Nephron progenitor cell (in vitro differentiated cells): ENCODE data around the gene CLGN.
"Not testable (repeated sequence)": the region's sequence is repeated elsewhere in the genome, so short reads cannot be mapped to it uniquely, and the experiment has no call there.

Experiments
- DNase-seq: peaks from one replicate; pipeline ENCODE4 v3.0.0; 2021
- H3K27ac Mint-ChIP-seq: 2 replicates; pipeline ENCODE4 v1.8.0; 2021; ENCODE audit warnings: mild to moderate bottlenecking, moderate library complexity, mixed read lengths
- H3K27me3 Mint-ChIP-seq: 2 replicates; pipeline ENCODE4 v1.8.0; 2021; ENCODE audit warnings: mild to moderate bottlenecking, low read depth, mixed read lengths; ENCODE audit not compliant: poor library complexity
- H3K36me3 Mint-ChIP-seq: 2 replicates; pipeline ENCODE4 v1.8.0; 2021; ENCODE audit warnings: low read depth, mixed read lengths
- H3K4me1 Mint-ChIP-seq: 2 replicates; pipeline ENCODE4 v1.8.0; 2021; ENCODE audit warnings: mixed read lengths
- H3K4me3 Mint-ChIP-seq: 2 replicates; pipeline ENCODE4 v1.8.0; 2021; ENCODE audit warnings: mild to moderate bottlenecking, moderate library complexity, mixed read lengths
- H3K9me3 Mint-ChIP-seq: 2 replicates; pipeline ENCODE4 v1.8.0; 2021; ENCODE audit warnings: mild to moderate bottlenecking, moderate library complexity, mixed read lengths
- CTCF ChIP-seq: fragments of 200-600 bp; sonication (generic); IDR thresholded peaks from 2 replicates; pipeline ENCODE4 v1.5.0; 2021; ENCODE audit warnings: antibody characterized with exemption

The CLGN gene

GRCh38 chr4:140463182-140463581, 35.7 kb upstream of the CLGN start:
- Mint-ChIP-seq H3K4me3 (no peak overlapping the region), H3K27me3 (peaks cover 13% of the 10 kb centered on the region), H3K4me1 (no peaks in the 10 kb centered on the region), H3K27ac (no peak overlapping the region), H3K9me3 (no peaks in the 10 kb centered on the region), H3K36me3 (no peaks in the 10 kb centered on the region)
- no peak for DNase-seq
- no peak for TF ChIP-seq CTCF

- Mint-ChIP-seq H3K4me1 (no peaks in the 10 kb centered on the region), H3K9me3 (no peaks in the 10 kb centered on the region)
- DNase-seq = no peak
Measured at GRCh38 chr4:140450352-140450751, 22.9 kb upstream of the CLGN start.

GRCh38 chr4:140448830-140449229, 21.4 kb upstream of the CLGN start:
- Mint-ChIP-seq H3K9me3 (no peaks in the 10 kb centered on the region), H3K4me3 (no peak overlapping the region), H3K4me1 (no peaks in the 10 kb centered on the region), H3K36me3 (no peaks in the 10 kb centered on the region), H3K27ac (no peak overlapping the region), H3K27me3 (peaks cover 19% of the 10 kb centered on the region)
- DNase-seq = no peak
- TF ChIP-seq CTCF = no peak

More at GRCh38 chr4:140450352-140450751, 22.9 kb upstream of the CLGN start:
- no peak for TF ChIP-seq CTCF
- Mint-ChIP-seq H3K27ac (no peak overlapping the region), H3K27me3 (peaks cover 16% of the 10 kb centered on the region), H3K4me3 (no peak overlapping the region), H3K36me3 (no peaks in the 10 kb centered on the region)

- Mint-ChIP-seq H3K4me3 (no peak overlapping the region), H3K36me3 (no peaks in the 10 kb centered on the region), H3K4me1 (no peaks in the 10 kb centered on the region), H3K27me3 (peaks cover 19% of the 10 kb centered on the region), H3K27ac (no peak overlapping the region), H3K9me3 (no peaks in the 10 kb centered on the region)
- DNase-seq = no peak
- TF ChIP-seq CTCF = no peak
Measured at GRCh38 chr4:140448162-140448561, 20.7 kb upstream of the CLGN start.

- not testable (repeated sequence) for DNase-seq, H3K4me1 Mint-ChIP-seq, H3K36me3 Mint-ChIP-seq, H3K9me3 Mint-ChIP-seq, H3K4me3 Mint-ChIP-seq, H3K27ac Mint-ChIP-seq
- peaks cover 30% of the 10 kb centered on the region for H3K27me3 Mint-ChIP-seq
Measured at GRCh38 chr4:140444347-140444746, 16.9 kb upstream of the CLGN start.

GRCh38 chr4:140439644-140440142, 12.2 kb upstream of the CLGN start:
- TF ChIP-seq CTCF = no peak
- no peaks in the 10 kb centered on the region for H3K36me3 Mint-ChIP-seq
- H3K4me1 Mint-ChIP-seq = no peaks in the 10 kb centered on the region
- no peak overlapping the region for H3K27ac Mint-ChIP-seq
- no peak for DNase-seq
- peaks cover 20% of the 10 kb centered on the region for H3K27me3 Mint-ChIP-seq
- no peak overlapping the region for H3K4me3 Mint-ChIP-seq
- H3K9me3 Mint-ChIP-seq = no peaks in the 10 kb centered on the region
